ENCODE data around the gene ABCC1.

- TF ChIP-seq PKNOX1 (IDR thresholded peaks at IDR 0.05) (no peak), ARNT (IDR thresholded peaks at IDR 0.05) (no peak), SUZ12 (IDR thresholded peaks at IDR 0.05) (no peak), SP1 (IDR thresholded peaks at IDR 0.05) (no peak)
Measured at GRCh38 chr16:15953477-15953876, 4.1 kb downstream of the ABCC1 start.

All from HEK293T (cell line).